Panc1 (cell line): ENCODE measurements around the gene KLHDC1. TPM values are rescaled to one million over a fixed set of nuclear protein-coding genes. Genes with fewer than 3 reads are reported as not detected.

Experiments used
- ATAC-seq: fragments of 200-7000 bp; cut with Tn5 transposase; 2 replicates; pipeline ENCODE4 v1.9.1; 2020; ENCODE audit warnings: mild to moderate bottlenecking, moderate library complexity
- BruUV-seq: library from RNA; stranded (reverse); fragments of 400-500 nt; replicated peaks from 2 replicates; lab custom pipeline; 2021; lab: Mats Ljungman, UMichigan
- CTCF ChIA-PET: fragments of 300-600 bp; sonication (Branson Sonifier 250); formaldehyde crosslinking; loops from one replicate; lab custom pipeline; 2022; ENCODE audit warnings: antibody characterized with exemption; lab: Charles Lee
- POLR2A ChIA-PET: fragments of 300-600 bp; sonication (Branson Sonifier 250); formaldehyde crosslinking; loops from one replicate; lab custom pipeline; 2022; ENCODE audit warnings: antibody characterized with exemption; lab: Charles Lee
- DNase-seq: peaks from one replicate; pipeline ENCODE4 v3.0.0-alpha.2; 2010; ENCODE audit warnings: low read depth, low spot score
- H3K27ac ChIP-seq: 2 replicates; pipeline ENCODE4 v1.5.1; 2011; ENCODE audit warnings: mild to moderate bottlenecking, low read length, inconsistent platforms
- H3K27me3 ChIP-seq: fragments of 200-500 bp; sonication (Bioruptor generic); 2 replicates; pipeline ENCODE4 v1.6.0; 2014; ENCODE audit warnings: low read length, inconsistent platforms; ENCODE audit not compliant: control insufficient read depth, insufficient read depth
- H3K36me3 ChIP-seq: fragments of 200-500 bp; sonication (Bioruptor generic); 2 replicates; pipeline ENCODE4 v1.5.1; 2014; ENCODE audit warnings: inconsistent platforms, mild to moderate bottlenecking, low read length, moderate library complexity; ENCODE audit not compliant: control insufficient read depth, insufficient read depth
- H3K4me1 ChIP-seq: 2 replicates; pipeline ENCODE4 v1.5.1; 2011; ENCODE audit warnings: inconsistent platforms, mild to moderate bottlenecking, low read length, moderate library complexity; ENCODE audit not compliant: control insufficient read depth, insufficient read depth
- H3K4me3 ChIP-seq, 2 experiments: 2 replicates each; pipeline ENCODE4 v1.5.1; 2011 to 2012; ENCODE audit warnings: low read depth in 2 of 2, low read length in 2 of 2, mild to moderate bottlenecking in 2 of 2, inconsistent platforms in 1 of 2, moderate library complexity in 1 of 2
- H3K9me3 ChIP-seq: fragments of 200-500 bp; sonication (Bioruptor generic); 2 replicates; pipeline ENCODE4 v1.5.1; 2014; ENCODE audit warnings: low read depth, mild to moderate bottlenecking, inconsistent platforms, low read length, moderate library complexity; ENCODE audit not compliant: control insufficient read depth, insufficient read depth
- POLR2AphosphoS5 ChIP-seq: IDR thresholded peaks from 2 replicates; pipeline ENCODE4 v1.6.1; 2012; ENCODE audit warnings: mild to moderate bottlenecking, low read depth, low read length, moderate library complexity
- SIN3A ChIP-seq: IDR thresholded peaks from 2 replicates; pipeline ENCODE4 v1.6.1; 2012; ENCODE audit warnings: low read depth, mild to moderate bottlenecking, low read length, moderate library complexity, borderline replicate concordance; ENCODE audit not compliant: insufficient read depth
- TCF7L2 ChIP-seq: IDR thresholded peaks from 2 replicates; pipeline ENCODE4 v1.6.1; 2011; ENCODE audit warnings: mild to moderate bottlenecking, low read depth, low read length, inconsistent platforms
- in situ Hi-C: cut with HindIII; loops from 2 replicates; pipeline ENCODE4 v1.10.0; 2016; ENCODE audit warnings: low sequenced_read_pairs, low pct_unique_long_range_greater_than_20kb
- intact Hi-C: fragments of 100-400 bp; cut with micrococcal nuclease; formaldehyde crosslinking; loops from one replicate; pipeline ENCODE4 v1.10.0; 2022; ENCODE audit not compliant: unreplicated experiment
- total RNA-seq: library from RNA; stranded (reverse); gene quantifications from one replicate; pipeline ENCODE4 v1.2.1, GENCODE V29; 2021; ENCODE audit not compliant: unreplicated experiment
- TF ChIP-seq, protein P1 (sequence below): fragments of 450-650 bp; IDR thresholded peaks from 2 replicates; pipeline ENCODE4 v1.5.1; 2017; ENCODE audit warnings: mild to moderate bottlenecking
- TF ChIP-seq, protein P2 (sequence below), 2 experiments: IDR thresholded peaks; 2 replicates each; pipeline ENCODE4 v1.6.1; 2011 to 2012; ENCODE audit warnings: low read depth in 2 of 2, control low read depth in 1 of 2, low read length in 1 of 2, mild to moderate bottlenecking in 1 of 2, moderate library complexity in 1 of 2; ENCODE audit not compliant: insufficient read depth in 1 of 2

KLHDC1 gene
- total RNA-seq, 1 experiment from 2014 or later: 1.3 TPM

DNA sequence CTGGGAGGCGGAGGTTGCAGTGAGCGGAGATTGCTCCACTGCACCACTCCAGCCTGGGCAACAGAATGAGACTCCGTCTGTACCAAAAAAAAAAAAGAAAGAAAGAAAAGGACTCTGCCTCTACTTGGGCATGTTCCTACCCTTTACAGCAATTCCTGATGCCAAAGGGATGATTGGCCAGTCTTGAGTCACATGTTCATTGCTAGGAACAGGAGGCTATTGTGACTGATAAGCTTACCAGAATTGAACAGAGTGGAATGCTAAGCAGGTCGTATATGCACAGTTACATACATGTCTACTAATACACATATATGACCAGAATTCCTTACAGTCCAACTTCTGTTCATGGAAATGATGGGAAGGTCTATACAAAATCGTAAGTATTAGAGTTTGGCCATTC lies 34.3 kb downstream of the KLHDC1 start:
- no peaks in the 10 kb centered on the region for H3K4me1 ChIP-seq
- no peak for TF ChIP-seq POLR2AphosphoS5
- TF ChIP-seq, protein P1, sequence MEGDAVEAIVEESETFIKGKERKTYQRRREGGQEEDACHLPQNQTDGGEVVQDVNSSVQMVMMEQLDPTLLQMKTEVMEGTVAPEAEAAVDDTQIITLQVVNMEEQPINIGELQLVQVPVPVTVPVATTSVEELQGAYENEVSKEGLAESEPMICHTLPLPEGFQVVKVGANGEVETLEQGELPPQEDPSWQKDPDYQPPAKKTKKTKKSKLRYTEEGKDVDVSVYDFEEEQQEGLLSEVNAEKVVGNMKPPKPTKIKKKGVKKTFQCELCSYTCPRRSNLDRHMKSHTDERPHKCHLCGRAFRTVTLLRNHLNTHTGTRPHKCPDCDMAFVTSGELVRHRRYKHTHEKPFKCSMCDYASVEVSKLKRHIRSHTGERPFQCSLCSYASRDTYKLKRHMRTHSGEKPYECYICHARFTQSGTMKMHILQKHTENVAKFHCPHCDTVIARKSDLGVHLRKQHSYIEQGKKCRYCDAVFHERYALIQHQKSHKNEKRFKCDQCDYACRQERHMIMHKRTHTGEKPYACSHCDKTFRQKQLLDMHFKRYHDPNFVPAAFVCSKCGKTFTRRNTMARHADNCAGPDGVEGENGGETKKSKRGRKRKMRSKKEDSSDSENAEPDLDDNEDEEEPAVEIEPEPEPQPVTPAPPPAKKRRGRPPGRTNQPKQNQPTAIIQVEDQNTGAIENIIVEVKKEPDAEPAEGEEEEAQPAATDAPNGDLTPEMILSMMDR: no peak
- no peak for TF ChIP-seq TCF7L2
- TF ChIP-seq SIN3A: no peak
- TF ChIP-seq, protein P2, sequence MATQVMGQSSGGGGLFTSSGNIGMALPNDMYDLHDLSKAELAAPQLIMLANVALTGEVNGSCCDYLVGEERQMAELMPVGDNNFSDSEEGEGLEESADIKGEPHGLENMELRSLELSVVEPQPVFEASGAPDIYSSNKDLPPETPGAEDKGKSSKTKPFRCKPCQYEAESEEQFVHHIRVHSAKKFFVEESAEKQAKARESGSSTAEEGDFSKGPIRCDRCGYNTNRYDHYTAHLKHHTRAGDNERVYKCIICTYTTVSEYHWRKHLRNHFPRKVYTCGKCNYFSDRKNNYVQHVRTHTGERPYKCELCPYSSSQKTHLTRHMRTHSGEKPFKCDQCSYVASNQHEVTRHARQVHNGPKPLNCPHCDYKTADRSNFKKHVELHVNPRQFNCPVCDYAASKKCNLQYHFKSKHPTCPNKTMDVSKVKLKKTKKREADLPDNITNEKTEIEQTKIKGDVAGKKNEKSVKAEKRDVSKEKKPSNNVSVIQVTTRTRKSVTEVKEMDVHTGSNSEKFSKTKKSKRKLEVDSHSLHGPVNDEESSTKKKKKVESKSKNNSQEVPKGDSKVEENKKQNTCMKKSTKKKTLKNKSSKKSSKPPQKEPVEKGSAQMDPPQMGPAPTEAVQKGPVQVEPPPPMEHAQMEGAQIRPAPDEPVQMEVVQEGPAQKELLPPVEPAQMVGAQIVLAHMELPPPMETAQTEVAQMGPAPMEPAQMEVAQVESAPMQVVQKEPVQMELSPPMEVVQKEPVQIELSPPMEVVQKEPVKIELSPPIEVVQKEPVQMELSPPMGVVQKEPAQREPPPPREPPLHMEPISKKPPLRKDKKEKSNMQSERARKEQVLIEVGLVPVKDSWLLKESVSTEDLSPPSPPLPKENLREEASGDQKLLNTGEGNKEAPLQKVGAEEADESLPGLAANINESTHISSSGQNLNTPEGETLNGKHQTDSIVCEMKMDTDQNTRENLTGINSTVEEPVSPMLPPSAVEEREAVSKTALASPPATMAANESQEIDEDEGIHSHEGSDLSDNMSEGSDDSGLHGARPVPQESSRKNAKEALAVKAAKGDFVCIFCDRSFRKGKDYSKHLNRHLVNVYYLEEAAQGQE (IDR thresholded peaks at IDR 0.05; ENCODE audit: insufficient read depth in 1 of 2, low read depth in 2 of 2, low read length in 1 of 2): no peak
- BruUV-seq: no TSS peak
- H3K4me3 ChIP-seq: no peak overlapping the region
- no peak for ATAC-seq
- no peaks in the 10 kb centered on the region for H3K9me3 ChIP-seq
- intact Hi-C loops (no loop called here), in situ Hi-C loops (no loop called here)
- no peaks in the 10 kb centered on the region for H3K36me3 ChIP-seq
- H3K27me3 ChIP-seq: no peaks in the 10 kb centered on the region
- CTCF ChIA-PET: no interaction called here
- H3K27ac ChIP-seq: no peak overlapping the region
- DNase-seq: no peak
- POLR2A ChIA-PET: no interaction called here

DNA sequence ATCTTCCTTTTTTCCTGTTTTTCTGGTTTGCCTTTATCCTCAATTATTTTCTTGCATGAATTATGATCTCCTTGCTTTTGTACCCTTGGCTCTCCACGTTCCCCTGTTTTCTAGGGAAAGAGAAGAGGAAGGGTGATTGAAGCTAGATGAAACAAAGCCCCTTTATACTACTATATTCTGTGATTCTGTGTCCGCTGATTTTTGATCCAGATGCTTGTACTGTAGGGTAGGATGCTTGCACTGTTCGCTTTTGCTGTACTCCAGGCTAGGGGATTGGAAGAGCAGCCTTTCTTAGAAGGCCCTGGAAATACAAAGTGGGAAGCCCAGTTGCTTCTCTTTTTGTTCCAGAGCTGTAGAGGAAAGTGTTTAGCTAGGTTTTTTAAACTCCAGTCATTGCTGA lies 40.0 kb downstream of the KLHDC1 start:
- H3K27ac ChIP-seq: no peak overlapping the region
- H3K36me3 ChIP-seq: no peaks in the 10 kb centered on the region
- ATAC-seq (no peak), DNase-seq (no peak)
- in situ Hi-C loops: no loop called here
- no peaks in the 10 kb centered on the region for H3K9me3 ChIP-seq
- POLR2A ChIA-PET: no interaction called here
- no peaks in the 10 kb centered on the region for H3K27me3 ChIP-seq
- no peak overlapping the region for H3K4me3 ChIP-seq
- no peaks in the 10 kb centered on the region for H3K4me1 ChIP-seq
- TF ChIP-seq TCF7L2: no peak
- TF ChIP-seq POLR2AphosphoS5: no peak
- TF ChIP-seq, protein P2 (IDR thresholded peaks at IDR 0.05; ENCODE audit: insufficient read depth in 1 of 2, low read depth in 2 of 2, low read length in 1 of 2): no peak
- TF ChIP-seq, protein P1: no peak
- TF ChIP-seq SIN3A: no peak
- BruUV-seq: no TSS peak
- intact Hi-C loops: no loop called here
- CTCF ChIA-PET: no interaction called here
